A172 (cell line): ENCODE results near the gene MYLK4. TPM values are rescaled to one million over a fixed set of nuclear protein-coding genes. Genes with fewer than 3 reads are reported as not detected.

ENCODE experiments used
- DNase-seq: peaks from one replicate; pipeline ENCODE4 v3.0.0-alpha.2; 2015; ENCODE audit warnings: low spot score
- total RNA-seq: library from RNA; depleted of rRNA; stranded (reverse); fragments of >200 nt; shearing (Covaris generic); gene quantifications from 2 replicates; pipeline ENCODE4 v1.2.3, GENCODE V29; 2014

The MYLK4 gene
- total RNA-seq, 1 experiment from 2014 or later: 0.24 TPM

GRCh38 chr6:2663123-2663522, 87.6 kb downstream of the MYLK4 start:
- DNase-seq: no peak

GRCh38 chr6:2661651-2662050, 89.1 kb downstream of the MYLK4 start:
- DNase-seq: no peak

GRCh38 chr6:2659882-2660281, 90.8 kb downstream of the MYLK4 start:
- peak; percentile 78 for DNase-seq

DNA sequence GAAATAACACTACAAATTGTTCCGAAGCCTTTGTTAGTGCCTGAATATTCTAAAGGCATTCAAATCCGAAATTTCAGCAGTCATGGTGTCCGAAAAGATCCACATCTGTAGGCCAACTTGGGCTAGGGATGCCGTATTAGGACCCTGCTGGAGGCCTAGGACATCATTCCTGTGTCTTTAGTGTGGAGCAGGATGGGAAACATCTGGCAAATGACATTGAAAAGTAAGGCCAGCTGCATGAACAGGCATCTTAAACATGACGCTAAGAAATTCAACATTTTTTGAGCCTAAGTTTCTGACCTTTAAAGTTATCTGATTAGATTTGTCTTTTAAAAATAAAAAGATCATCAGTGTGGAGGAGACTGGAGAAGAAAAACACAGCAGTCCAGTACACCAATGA, 91.3 kb downstream of the MYLK4 start:
- DNase-seq: no peak

DNA sequence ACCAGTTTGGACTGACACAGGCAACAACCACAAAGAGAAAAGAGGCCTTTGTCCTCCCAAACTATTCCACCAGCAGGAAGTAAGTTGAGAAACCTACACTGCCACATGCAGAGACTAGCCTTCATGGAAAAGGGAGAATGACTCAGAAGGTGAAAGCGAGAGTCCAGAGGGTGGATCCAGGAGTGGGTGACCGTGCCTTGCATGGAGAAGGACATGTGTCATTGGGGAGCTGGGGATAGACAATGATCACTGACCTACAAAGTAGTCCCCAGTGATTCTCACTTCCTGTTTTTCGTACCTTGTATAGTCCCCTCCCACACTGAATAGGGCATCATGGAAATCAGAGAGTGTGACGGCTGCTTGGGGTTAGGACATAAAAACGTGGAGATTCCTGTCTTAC, 91.9 kb downstream of the MYLK4 start:
- peak; percentile 22 for DNase-seq

- DNase-seq: no peak
These were observed 94.2 kb downstream of the MYLK4 start for GRCh38 chr6:2656460-2657079.

DNA sequence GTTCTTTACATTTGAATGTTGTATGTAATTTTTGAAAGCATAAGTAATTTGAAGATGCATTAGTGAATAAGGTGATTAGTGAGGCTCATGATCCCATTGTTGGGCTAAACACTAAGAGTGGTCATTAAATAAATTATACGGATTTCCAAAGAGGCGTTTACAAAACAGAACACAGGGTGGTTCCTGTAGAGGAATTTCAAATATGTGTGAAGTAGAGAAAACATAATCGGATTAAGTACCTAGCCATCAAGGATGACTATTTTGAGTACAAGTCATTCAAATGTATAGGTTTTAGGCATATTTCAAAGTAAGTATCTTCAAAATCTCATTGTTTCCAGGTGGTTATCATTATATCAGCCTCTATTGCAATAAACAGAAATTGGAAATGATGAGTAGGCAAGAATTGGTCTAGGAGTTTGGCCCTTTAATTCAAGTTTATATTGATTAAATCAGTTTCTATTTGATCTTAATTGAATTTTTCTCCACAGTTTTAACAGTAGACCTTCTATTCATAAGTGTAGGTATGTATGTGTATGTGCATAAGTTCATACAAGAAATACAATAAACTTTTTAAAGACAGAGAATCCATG, 94.8 kb downstream of the MYLK4 start:
- DNase-seq: no peak

- no peak for DNase-seq
These were observed 97.2 kb downstream of the MYLK4 start for GRCh38 chr6:2653369-2654032.

- DNase-seq: no peak
These were observed 98.1 kb downstream of the MYLK4 start for GRCh38 chr6:2652611-2653010.

- no peak for DNase-seq
These were observed 98.8 kb downstream of the MYLK4 start for GRCh38 chr6:2651961-2652360.

DNA sequence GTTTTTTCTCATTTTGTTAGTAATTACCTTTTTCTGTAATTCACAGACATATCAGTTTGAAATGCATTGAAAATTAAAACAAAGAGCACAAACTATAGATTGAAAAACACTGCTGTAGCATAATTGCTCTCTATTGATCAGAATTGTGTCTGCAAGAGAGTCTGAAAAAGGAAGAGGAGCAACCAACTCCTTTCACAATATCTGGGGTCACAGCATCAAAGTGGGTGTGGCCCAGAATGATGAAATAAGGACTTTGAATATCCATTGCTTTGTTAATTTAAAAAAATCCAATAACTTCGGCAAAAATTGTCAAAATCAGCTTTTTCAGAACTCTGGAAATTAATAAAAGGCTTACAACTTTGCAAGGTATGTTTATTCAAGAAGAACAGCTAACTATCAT, 99.2 kb downstream of the MYLK4 start:
- no peak for DNase-seq

GRCh38 chr6:2646346-2646745, 104.4 kb downstream of the MYLK4 start:
- DNase-seq: no peak

DNA sequence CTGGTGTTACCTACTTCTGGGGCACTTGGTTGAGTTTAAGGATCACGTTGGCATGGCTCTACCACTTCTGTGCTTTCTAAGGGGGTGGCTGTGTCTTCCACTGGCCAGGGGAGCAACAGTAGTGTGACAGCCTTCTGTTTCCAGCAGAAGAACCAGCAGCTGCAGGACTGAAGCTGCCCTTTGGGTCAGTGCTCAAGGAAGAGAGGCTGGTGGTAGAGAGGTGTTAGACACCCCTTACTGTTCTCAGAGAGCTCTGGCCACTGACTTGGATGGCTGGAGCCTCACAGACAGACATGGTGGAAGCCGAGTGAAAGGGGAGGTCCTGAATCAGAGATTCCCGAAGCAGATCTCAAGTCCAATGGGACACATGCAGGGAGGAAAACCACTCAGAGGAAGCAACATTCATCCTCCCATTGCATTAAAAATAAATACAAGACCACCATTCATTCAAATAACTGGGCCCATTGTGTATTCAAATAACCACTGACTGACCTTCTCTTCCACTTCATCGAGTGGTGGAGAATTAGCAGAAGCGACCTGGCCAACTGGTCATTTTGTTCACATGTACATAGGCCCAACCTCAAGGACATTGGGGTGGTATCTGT, 106.7 kb downstream of the MYLK4 start:
- no peak for DNase-seq

DNA sequence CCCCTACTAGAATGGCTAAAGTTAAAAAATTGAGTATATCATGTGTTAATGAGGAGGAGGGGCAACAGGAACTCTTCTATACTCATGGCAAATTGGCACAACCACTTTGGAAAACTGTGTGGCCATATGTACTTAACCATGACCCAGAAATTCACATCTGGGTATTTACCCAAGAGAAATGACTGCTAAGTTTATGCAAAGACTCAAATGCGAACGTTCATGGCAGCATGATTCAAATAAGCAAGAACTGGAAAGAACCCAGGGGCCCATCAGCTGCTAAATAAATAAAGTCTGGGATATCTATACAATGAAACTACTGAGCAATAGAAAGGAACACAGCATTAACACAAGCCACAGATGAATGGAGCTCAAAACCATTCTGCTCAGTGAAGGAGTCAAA, 107.6 kb downstream of the MYLK4 start:
- DNase-seq: no peak

GRCh38 chr6:2641044-2641725, 109.5 kb downstream of the MYLK4 start:
- no peak for DNase-seq

GRCh38 chr6:2640551-2640950, 110.2 kb downstream of the MYLK4 start:
- DNase-seq: no peak

GRCh38 chr6:2639896-2640295, 110.8 kb downstream of the MYLK4 start:
- DNase-seq: no peak

DNA sequence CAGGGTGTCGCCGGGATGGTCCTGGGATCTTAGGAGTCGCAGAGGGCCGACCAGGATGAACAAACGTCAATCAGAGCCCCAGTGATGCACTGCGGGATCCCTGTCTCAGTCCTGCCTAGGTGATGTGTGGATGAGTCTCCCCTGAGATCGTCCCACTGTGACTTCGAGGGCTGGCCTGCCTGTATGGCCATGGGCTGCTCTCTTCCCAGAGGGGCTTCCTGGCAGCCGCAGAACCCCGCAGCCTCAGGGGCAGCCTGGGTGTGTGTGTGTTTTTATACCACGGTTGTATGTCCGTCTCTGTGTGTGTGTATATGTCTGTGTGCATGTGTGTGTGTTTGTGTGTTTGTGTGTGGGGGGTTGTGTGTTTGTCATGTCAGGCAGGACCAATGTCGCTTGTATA, 111.6 kb downstream of the MYLK4 start:
- DNase-seq: no peak

DNA sequence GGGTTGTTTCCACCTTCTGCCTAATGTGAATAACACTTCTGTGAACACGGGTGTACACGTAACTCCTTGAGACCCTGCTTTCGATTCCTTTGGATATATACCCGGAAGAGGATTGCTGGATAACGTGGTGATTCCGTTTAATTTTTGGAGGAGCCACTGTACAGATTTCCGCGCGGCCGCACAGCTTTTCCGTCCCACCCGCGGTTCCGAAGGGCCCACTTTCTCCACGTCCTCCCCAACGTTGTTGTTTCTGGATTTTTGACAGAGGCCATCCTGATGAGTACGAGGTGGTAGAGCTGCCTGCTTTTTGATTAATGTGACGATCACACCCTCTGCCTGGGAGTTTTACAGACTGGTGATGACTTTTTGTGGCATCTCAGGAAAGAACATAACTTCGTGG, 114.0 kb downstream of the MYLK4 start:
- DNase-seq: no peak

GRCh38 chr6:2635911-2636310, 114.8 kb downstream of the MYLK4 start:
- no peak for DNase-seq

- peak; percentile 64 for DNase-seq
These were observed 116.4 kb downstream of the MYLK4 start for GRCh38 chr6:2634139-2634964.

GRCh38 chr6:2633736-2634135, 117.0 kb downstream of the MYLK4 start:
- DNase-seq: no peak
